GM23338 (cell line): Measurements from ENCODE around the gene ZPR1. TPM values are rescaled to one million over a fixed set of nuclear protein-coding genes. Genes with fewer than 3 reads are reported as not detected.

ENCODE experiments used
- ATAC-seq: fragments of 200-7000 bp; cut with Tn5 transposase; 3 replicates; pipeline ENCODE4 v1.9.1; 2020
- DNase-seq: peaks from one replicate; pipeline ENCODE4 v3.0.0-alpha.2; 2015; ENCODE audit warnings: low spot score
- H2AFZ ChIP-seq: fragments of 200-600 bp; sonication (generic); 2 replicates; pipeline ENCODE4 v1.8.0; 2016; ENCODE audit warnings: antibody characterized with exemption, mild to moderate bottlenecking, moderate library complexity
- H3F3A ChIP-seq: fragments of 200-600 bp; sonication (generic); replicated peaks from 2 replicates; pipeline ENCODE4 v1.8.0; 2017; ENCODE audit warnings: antibody characterized with exemption, mixed run types, low read depth
- H3K27ac ChIP-seq: fragments of 200-600 bp; sonication (generic); 2 replicates; pipeline ENCODE4 v1.6.1; 2016; ENCODE audit warnings: low read depth
- H3K27me3 ChIP-seq: fragments of 200-600 bp; sonication (generic); 2 replicates; pipeline ENCODE4 v1.8.0; 2016; ENCODE audit warnings: mild to moderate bottlenecking, mixed run types, moderate library complexity; ENCODE audit not compliant: insufficient read depth
- H3K36me3 ChIP-seq: fragments of 200-600 bp; sonication (generic); 2 replicates; pipeline ENCODE4 v1.8.0; 2016; ENCODE audit warnings: mild to moderate bottlenecking; ENCODE audit not compliant: insufficient read depth
- H3K4me1 ChIP-seq: fragments of 200-600 bp; sonication (generic); 2 replicates; pipeline ENCODE4 v1.8.0; 2016; ENCODE audit warnings: mild to moderate bottlenecking, moderate library complexity; ENCODE audit not compliant: insufficient read depth
- H3K4me2 ChIP-seq: fragments of 200-600 bp; sonication (generic); 2 replicates; pipeline ENCODE4 v1.7.1; 2017; ENCODE audit warnings: mixed run types
- H3K4me3 ChIP-seq: fragments of 200-600 bp; sonication (generic); 2 replicates; pipeline ENCODE4 v1.6.1; 2016; ENCODE audit warnings: mixed run types
- H3K79me2 ChIP-seq: fragments of 200-600 bp; sonication (generic); replicated peaks from 2 replicates; pipeline ENCODE4 v1.8.0; 2017; ENCODE audit warnings: mild to moderate bottlenecking; ENCODE audit not compliant: insufficient read depth
- H3K9me2 ChIP-seq: fragments of 200-600 bp; sonication (generic); 2 replicates; pipeline ENCODE4 v1.8.0; 2017; ENCODE audit not compliant: insufficient read depth
- H4K20me1 ChIP-seq: fragments of 200-600 bp; sonication (generic); replicated peaks from 2 replicates; pipeline ENCODE4 v1.8.0; 2017; ENCODE audit warnings: mild to moderate bottlenecking; ENCODE audit not compliant: insufficient read depth
- H3K27ac Mint-ChIP-seq: 2 replicates; pipeline ENCODE4 v1.8.0; 2020; ENCODE audit warnings: inconsistent platforms, mild to moderate bottlenecking, moderate library complexity, mixed read lengths
- H3K27me3 Mint-ChIP-seq: 3 replicates; pipeline ENCODE4 v1.8.0; 2022; ENCODE audit warnings: low read depth, mild to moderate bottlenecking, moderate library complexity, mixed read lengths, inconsistent platforms; ENCODE audit not compliant: insufficient read depth, poor library complexity
- H3K36me3 Mint-ChIP-seq: 3 replicates; pipeline ENCODE4 v1.8.0; 2021; ENCODE audit warnings: low read depth, mild to moderate bottlenecking, inconsistent platforms, moderate library complexity, mixed read lengths
- H3K4me1 Mint-ChIP-seq: 3 replicates; pipeline ENCODE4 v1.8.0; 2020; ENCODE audit warnings: mild to moderate bottlenecking, inconsistent platforms, mixed read lengths
- H3K4me3 Mint-ChIP-seq: 3 replicates; pipeline ENCODE4 v1.8.0; 2021; ENCODE audit warnings: moderate library complexity, mild to moderate bottlenecking, inconsistent platforms, mixed read lengths
- H3K9me3 Mint-ChIP-seq: 3 replicates; pipeline ENCODE4 v1.8.0; 2020; ENCODE audit warnings: moderate library complexity, mild to moderate bottlenecking, inconsistent platforms, mixed read lengths
- CREB1 ChIP-seq: fragments of 250-450 bp; sonication (Bioruptor Pico); IDR thresholded peaks from 2 replicates; pipeline ENCODE4 v1.5.0; 2020; ENCODE audit warnings: low read depth, mild to moderate bottlenecking, moderate library complexity
- CTCF ChIP-seq, 2 experiments: fragments of 200-600 bp in 1 of 2; sonication (generic) in 1 of 2; conservative IDR thresholded peaks; 2 replicates each; pipeline versions ENCODE4 v1.5.1 to v1.6.1; 2016 to 2017; ENCODE audit warnings: antibody characterized with exemption in 2 of 2, low read depth in 2 of 2, mild to moderate bottlenecking in 2 of 2, moderate library complexity in 1 of 2
- EZH2 ChIP-seq: fragments of 200-600 bp; sonication (generic); IDR thresholded peaks from one replicate; pipeline ENCODE4 v1.8.0; 2017; ENCODE audit warnings: antibody characterized with exemption, mild to moderate bottlenecking, low read depth; ENCODE audit not compliant: unreplicated experiment
- EZH2phosphoT487 ChIP-seq: fragments of 200-600 bp; sonication (generic); IDR thresholded peaks from one replicate; pipeline ENCODE4 v1.8.1; 2018; ENCODE audit warnings: antibody characterized with exemption; ENCODE audit not compliant: unreplicated experiment
- JUNB ChIP-seq: IDR thresholded peaks from one replicate; pipeline ENCODE4 v1.6.1; 2016; ENCODE audit warnings: antibody characterized with exemption; ENCODE audit not compliant: unreplicated experiment
- NANOG ChIP-seq: IDR thresholded peaks from 2 replicates; pipeline ENCODE4 v1.6.1; 2016; ENCODE audit warnings: antibody characterized with exemption, borderline replicate concordance
- REST ChIP-seq: IDR thresholded peaks from one replicate; pipeline ENCODE4 v1.6.1; 2018; ENCODE audit warnings: antibody characterized with exemption; ENCODE audit not compliant: unreplicated experiment
- ZNF114 ChIP-seq: fragments of 250-450 bp; sonication (Bioruptor Pico); IDR thresholded peaks from 2 replicates; pipeline ENCODE4 v1.5.0; 2020; ENCODE audit warnings: mild to moderate bottlenecking, moderate library complexity
- ZNF462 ChIP-seq: fragments of 250-450 bp; sonication (Bioruptor Pico); IDR thresholded peaks from 2 replicates; pipeline ENCODE4 v1.5.0; 2020; ENCODE audit warnings: mild to moderate bottlenecking, moderate library complexity
- polyA plus RNA-seq: library from polyadenylated mRNA; unstranded; fragments of >200 nt; fragmentation: Nextera tagmentation; extraction: Ambion mirVana; gene quantifications from 2 replicates; pipeline ENCODE4 v1.2.1, GENCODE V29; 2016
- total RNA-seq: library from RNA; depleted of rRNA; stranded (reverse); fragments of >200 nt; shearing (Covaris generic); gene quantifications from 2 replicates; pipeline ENCODE4 v1.2.3, GENCODE V29; 2014

The ZPR1 gene
- total and polyA plus RNA-seq, 2 experiments from 2014 or later: 55.4 to 96.7 TPM

- TF ChIP-seq CTCF (conservative IDR thresholded peaks at IDR 0.05; ENCODE audit: low read depth in 2 of 2) (no peak), EZH2phosphoT487 (no peak), REST (no peak), EZH2 (no peak)
Measured at GRCh38 chr11:116836632-116836991, 48.8 kb upstream of the ZPR1 start (continued).

GRCh38 chr11:116835791-116836631, 48.2 kb upstream of the ZPR1 start:
- Histone ChIP-seq H3K79me2 (no peaks in the 10 kb centered on the region), H4K20me1 (no peaks in the 10 kb centered on the region), H3F3A (0 out of 2 replicates have a peak, but pooled peaks cover 3% of the 10 kb centered on the region), H3K27ac (no peak overlapping the region), H3K4me2 (peak overlapping the region; percentile 92), H3K27me3 (no peaks in the 10 kb centered on the region), H3K9me2 (no peaks in the 10 kb centered on the region), H3K4me3 (peak overlapping the region; percentile 65), H3K36me3 (no peaks in the 10 kb centered on the region), H2AFZ (peak overlapping the region; percentile 100), H3K4me1 (peaks cover 6% of the 10 kb centered on the region; the same call in 1 of the 2 replicates)
- Mint-ChIP-seq H3K36me3 (no peaks in the 10 kb centered on the region), H3K4me3 (peak overlapping the region; percentile 69), H3K9me3 (no peaks in the 10 kb centered on the region), H3K27me3 (peaks cover 19% of the 10 kb centered on the region), H3K27ac (no peak overlapping the region), H3K4me1 (peaks cover 35% of the 10 kb centered on the region)
- peak; percentile 78 for ATAC-seq
- peak; percentile 95 for DNase-seq
- TF ChIP-seq CTCF (conservative IDR thresholded peaks at IDR 0.05; ENCODE audit: low read depth in 2 of 2): peak; percentile 57 to 83
- no peak for TF ChIP-seq CREB1 (CRISPR knock-in tag)
- no peak for TF ChIP-seq JUNB
- peak; percentile 62; the same call in 1 of the 2 replicates for TF ChIP-seq ZNF114 (CRISPR knock-in tag)
- no peak for TF ChIP-seq EZH2
- TF ChIP-seq NANOG: no peak
- peak; percentile 97 for TF ChIP-seq ZNF462
